Smooth muscle cell (in vitro differentiated cells): ENCODE results near the gene ABCA4. TPM values are rescaled to one million over a fixed set of nuclear protein-coding genes. Genes with fewer than 3 reads are reported as not detected.
A peak's percentile ranks its signal among the peaks of the same experiment; 100 is the strongest.

Experiments used
- DNase-seq: peaks from one replicate; lab custom pipeline; 2025; ENCODE audit not compliant: unreplicated experiment; lab: John Stamatoyannopoulos, UW
- H2AFZ ChIP-seq: fragments of 200-600 bp; sonication (generic); 2 replicates; pipeline ENCODE4 v1.6.0; 2016; ENCODE audit warnings: antibody characterized with exemption, low read depth, mild to moderate bottlenecking
- H3F3A ChIP-seq: fragments of 200-600 bp; sonication (generic); 2 replicates; pipeline ENCODE4 v1.6.0; 2017; ENCODE audit warnings: antibody characterized with exemption, low read depth
- H3K27ac ChIP-seq: fragments of 200-600 bp; sonication (generic); 2 replicates; pipeline ENCODE4 v1.5.1; 2016; ENCODE audit warnings: low read depth, mild to moderate bottlenecking
- H3K27me3 ChIP-seq: fragments of 200-600 bp; sonication (generic); 2 replicates; pipeline ENCODE4 v1.6.1; 2016; ENCODE audit warnings: low read depth, mild to moderate bottlenecking
- H3K36me3 ChIP-seq: fragments of 200-600 bp; sonication (generic); 2 replicates; pipeline ENCODE4 v1.5.1; 2016; ENCODE audit warnings: low read depth
- H3K4me1 ChIP-seq: fragments of 200-600 bp; sonication (generic); 2 replicates; pipeline ENCODE4 v1.5.1; 2016; ENCODE audit warnings: low read depth
- H3K4me2 ChIP-seq: fragments of 200-600 bp; sonication (generic); 2 replicates; pipeline ENCODE4 v1.6.0; 2016; ENCODE audit warnings: mild to moderate bottlenecking
- H3K4me3 ChIP-seq: fragments of 200-600 bp; sonication (generic); 2 replicates; pipeline ENCODE4 v1.5.1; 2016; ENCODE audit warnings: mild to moderate bottlenecking
- H3K79me2 ChIP-seq: fragments of 200-600 bp; sonication (generic); 2 replicates; pipeline ENCODE4 v1.6.0; 2016; ENCODE audit warnings: low read depth, mild to moderate bottlenecking
- H3K9ac ChIP-seq: fragments of 200-600 bp; sonication (generic); 2 replicates; pipeline ENCODE4 v1.6.0; 2016; ENCODE audit warnings: low read depth
- H3K9me3 ChIP-seq: fragments of 200-600 bp; sonication (generic); replicated peaks from 2 replicates; pipeline ENCODE4 v1.5.1; 2016; ENCODE audit warnings: low read depth
- H4K20me1 ChIP-seq: fragments of 200-600 bp; sonication (generic); 2 replicates; pipeline ENCODE4 v1.6.0; 2016; ENCODE audit warnings: low read depth
- CTCF ChIP-seq: fragments of 200-600 bp; sonication (generic); IDR thresholded peaks from 2 replicates; pipeline ENCODE4 v1.5.1; 2017; ENCODE audit warnings: borderline replicate concordance, mild to moderate bottlenecking, antibody characterized with exemption; ENCODE audit not compliant: insufficient read depth, poor library complexity, severe bottlenecking
- WGBS: methylation state at CpG from one replicate; pipeline ENCODE4 v1.1.7; 2016; ENCODE audit warnings: low lambda C conversion rate; 5-methylcytosine and 5-hydroxymethylcytosine counted together
- polyA plus RNA-seq: library from polyadenylated mRNA; unstranded; fragments of >200 nt; fragmentation: Nextera tagmentation; extraction: Ambion mirVana; gene quantifications from 2 replicates; pipeline ENCODE4 v1.2.1, GENCODE V29; 2016
- total RNA-seq: library from RNA; depleted of rRNA; stranded (reverse); fragments of >200 nt; gene quantifications from 2 replicates; pipeline ENCODE4 v1.2.3, GENCODE V29; 2014

ABCA4 gene
- total and polyA plus RNA-seq, 2 experiments from 2014 or later: 0.46 to 0.99 TPM

GRCh38 chr1:94019327-94019726, 101.6 kb downstream of the ABCA4 start:
- no peaks in the 10 kb centered on the region for H3K27me3 ChIP-seq
- H4K20me1 ChIP-seq: no peaks in the 10 kb centered on the region
- WGBS: 91% methylated on average over 9 of the region's 9 CpGs
- H3K9ac ChIP-seq: no peak overlapping the region
- H3K4me3 ChIP-seq: no peak overlapping the region
- peak overlapping the region; percentile 49 for H2AFZ ChIP-seq
- no peak overlapping the region for H3K27ac ChIP-seq
- H3K79me2 ChIP-seq: no peaks in the 10 kb centered on the region
- peaks cover 15% of the 10 kb centered on the region for H3F3A ChIP-seq
- H3K4me2 ChIP-seq: no peak overlapping the region
- peaks cover 4% of the 10 kb centered on the region for H3K4me1 ChIP-seq
- H3K36me3 ChIP-seq: no peaks in the 10 kb centered on the region
- TF ChIP-seq CTCF: no peak
- no peak for DNase-seq
- no peaks in the 10 kb centered on the region for H3K9me3 ChIP-seq

- H3K27ac ChIP-seq: no peak overlapping the region
- H2AFZ ChIP-seq: peak overlapping the region; percentile 12
- DNase-seq: no peak
These were observed 103.7 kb downstream of the ABCA4 start for GRCh38 chr1:94017155-94017829.

GRCh38 chr1:94015489-94015817, 105.5 kb downstream of the ABCA4 start:
- H3K4me3 ChIP-seq: no peak overlapping the region
- no peaks in the 10 kb centered on the region for H4K20me1 ChIP-seq
- H3K79me2 ChIP-seq: no peaks in the 10 kb centered on the region
- no peak overlapping the region for H3K27ac ChIP-seq
- no peak overlapping the region for H3K4me2 ChIP-seq
- H3K27me3 ChIP-seq: no peaks in the 10 kb centered on the region
- H3K9ac ChIP-seq: no peak overlapping the region
- no peak for TF ChIP-seq CTCF
- no peak overlapping the region for H2AFZ ChIP-seq
- no peaks in the 10 kb centered on the region for H3K36me3 ChIP-seq
- no peak for DNase-seq
- no peaks in the 10 kb centered on the region for H3K9me3 ChIP-seq
- WGBS: 93% methylated on average over 3 of the region's 3 CpGs
- H3K4me1 ChIP-seq: peaks cover 5% of the 10 kb centered on the region
- peaks cover 11% of the 10 kb centered on the region for H3F3A ChIP-seq

More at GRCh38 chr1:94017155-94017829, 103.7 kb downstream of the ABCA4 start:
- TF ChIP-seq CTCF: no peak
- Histone ChIP-seq H3K79me2 (no peaks in the 10 kb centered on the region), H3K4me1 (peaks cover 5% of the 10 kb centered on the region), H3F3A (peaks cover 15% of the 10 kb centered on the region), H3K36me3 (no peaks in the 10 kb centered on the region), H3K9ac (no peak overlapping the region), H3K9me3 (no peaks in the 10 kb centered on the region), H4K20me1 (no peaks in the 10 kb centered on the region), H3K4me2 (no peak overlapping the region), H3K27me3 (no peaks in the 10 kb centered on the region), H3K4me3 (no peak overlapping the region)
- WGBS: 49% methylated on average over 6 of the region's 6 CpGs
